Epithelial cell of prostate (primary cell): ENCODE results near the gene FMN2.

Experiments
- DNase-seq: peaks from one replicate; pipeline ENCODE4 v3.0.0-alpha.2; 2011; ENCODE audit warnings: low read depth, low spot score
- H3K27ac ChIP-seq: fragments of 450-650 bp; 2 replicates; pipeline ENCODE4 v1.5.1; 2017; ENCODE audit warnings: mild to moderate bottlenecking

The FMN2 gene

DNA sequence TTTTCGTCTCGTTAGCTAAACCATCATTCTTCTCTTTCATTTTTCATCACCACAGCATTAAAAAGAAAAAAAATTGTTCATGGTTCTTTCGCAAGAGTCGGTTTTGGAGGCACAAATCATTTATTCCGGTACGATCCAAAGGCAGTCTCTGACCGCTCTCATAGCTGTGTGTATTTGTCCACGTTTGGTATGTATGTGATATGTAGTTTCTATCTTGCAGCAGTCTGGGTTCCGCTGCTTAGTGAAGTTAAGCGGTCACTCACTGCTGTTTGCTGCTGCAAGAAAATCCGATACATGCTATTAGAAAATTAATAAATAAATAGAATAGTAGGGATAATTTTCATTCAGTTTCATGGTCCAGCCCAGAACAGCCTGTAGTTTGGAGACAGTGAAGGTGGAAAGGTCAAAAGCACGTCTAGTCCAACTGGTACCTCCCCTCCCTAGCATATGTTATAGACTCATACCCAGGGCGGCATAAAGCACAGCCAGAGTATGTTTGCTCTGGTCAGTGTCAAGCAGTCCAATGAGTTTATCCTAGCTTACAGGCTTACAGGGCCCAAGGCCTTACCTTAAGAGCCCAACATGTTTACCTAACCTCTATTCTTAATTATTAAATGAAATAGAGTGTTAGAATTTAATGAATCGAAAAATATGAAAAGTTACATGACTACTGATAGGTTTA is 2.5 kb downstream of the FMN2 start:
- H3K27ac ChIP-seq: no peak overlapping the region
- no peak for DNase-seq

DNA sequence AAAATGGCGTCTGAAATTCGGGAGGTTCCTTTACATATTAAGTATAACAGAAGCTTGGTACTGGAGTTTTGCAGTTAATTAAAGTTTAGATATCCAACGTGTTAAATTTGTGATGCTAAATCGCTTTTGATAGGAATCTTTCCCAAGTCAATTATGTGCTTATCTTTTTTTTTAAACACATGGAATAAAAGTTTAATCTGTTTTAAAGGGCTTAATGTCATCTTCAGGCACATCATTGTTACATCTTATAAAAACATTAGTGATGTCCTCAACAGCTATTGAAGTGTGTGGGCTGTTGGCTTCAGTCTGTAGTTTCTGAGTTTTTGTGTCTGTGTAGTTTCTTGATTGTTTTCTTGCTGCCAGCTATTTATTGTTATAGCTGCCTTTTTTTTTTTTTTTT is 5.3 kb downstream of the FMN2 start:
- no peak overlapping the region for H3K27ac ChIP-seq

DNA sequence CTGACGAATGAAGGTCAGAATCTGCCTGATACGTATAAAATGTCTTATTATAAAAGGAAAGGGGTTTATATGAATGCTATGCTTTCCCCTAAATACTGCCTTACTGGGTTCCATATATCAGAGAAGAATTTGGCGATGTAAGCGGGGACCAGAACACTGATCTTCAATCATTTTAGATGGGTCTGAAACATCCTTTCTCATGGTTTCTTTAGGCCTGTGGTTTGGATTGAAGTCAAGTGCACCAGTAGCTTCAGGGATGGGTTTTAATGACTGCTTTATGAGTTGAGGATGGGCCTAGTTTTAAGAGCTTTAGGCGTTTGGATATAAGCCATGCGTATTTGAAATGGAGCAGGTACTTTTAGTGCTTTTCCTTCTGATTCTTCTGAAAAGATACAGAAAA is 6.9 kb downstream of the FMN2 start:
- no peak for DNase-seq
- no peak overlapping the region for H3K27ac ChIP-seq

More for the DNA sequence above, 5.3 kb downstream of the FMN2 start:
- no peak for DNase-seq

DNA sequence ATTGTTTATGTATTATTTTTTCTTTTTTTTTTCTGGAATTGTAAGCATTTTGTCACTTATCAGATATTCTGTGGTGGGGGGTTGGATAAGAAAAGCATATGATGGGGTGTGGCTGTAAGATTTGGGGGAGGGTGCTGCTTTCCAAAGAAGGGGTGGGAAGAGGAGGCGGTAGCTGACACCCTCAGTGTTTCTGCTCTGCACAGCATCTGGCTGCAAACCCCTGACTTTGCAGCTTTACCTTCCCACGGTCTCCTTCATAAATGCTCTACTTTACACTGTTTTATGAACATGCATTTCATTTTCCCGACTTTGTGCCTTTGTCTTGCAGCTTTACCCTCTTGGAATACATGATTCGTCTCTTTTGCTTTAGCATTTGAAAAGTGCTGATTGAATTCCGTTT is 7.6 kb downstream of the FMN2 start:
- no peak for DNase-seq
- H3K27ac ChIP-seq: no peak overlapping the region

DNA sequence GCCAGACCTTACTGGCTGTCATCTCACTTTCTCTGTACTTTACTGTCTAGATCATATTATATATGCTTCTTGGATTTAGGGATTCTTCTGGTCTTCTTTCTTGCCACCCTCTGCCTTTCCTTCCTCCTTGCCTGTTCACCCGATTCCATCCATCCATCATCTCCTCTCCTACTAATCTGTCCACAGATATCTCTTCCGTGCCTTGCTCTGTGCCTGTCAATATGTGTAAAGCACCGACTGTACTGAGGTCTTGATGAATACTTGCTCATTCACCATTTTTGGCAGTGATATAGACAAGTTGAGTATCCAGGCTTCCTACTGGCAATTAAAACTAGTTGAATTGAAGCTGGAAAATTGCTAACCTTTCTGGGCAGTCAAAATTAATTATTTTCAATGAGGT is 8.1 kb downstream of the FMN2 start:
- DNase-seq: no peak

GRCh38 chr1:240100371-240100934 is 8.8 kb downstream of the FMN2 start:
- no peak for DNase-seq
- H3K27ac ChIP-seq: no peak overlapping the region

More for the DNA sequence above, 8.1 kb downstream of the FMN2 start:
- no peak overlapping the region for H3K27ac ChIP-seq

DNA sequence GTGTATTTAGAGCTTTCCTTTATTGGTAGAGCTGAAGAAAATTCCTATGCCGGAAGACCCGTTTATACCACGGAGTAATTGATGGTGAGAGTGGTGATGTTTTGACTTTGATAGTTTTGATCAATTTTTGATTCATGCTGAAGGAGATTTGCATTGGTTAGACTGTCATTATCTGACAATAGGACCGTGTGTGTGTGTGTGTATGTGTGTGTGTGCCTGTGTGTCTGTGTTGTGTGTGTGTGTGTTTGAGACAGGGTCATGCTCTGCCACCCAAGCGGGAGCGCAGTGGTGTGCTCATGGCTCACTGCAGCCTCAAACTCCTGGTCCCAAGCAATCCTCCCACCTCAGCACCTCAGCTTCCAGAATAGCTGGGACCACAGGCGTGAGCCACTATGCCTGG is 9.6 kb downstream of the FMN2 start:
- DNase-seq: no peak
- H3K27ac ChIP-seq: no peak overlapping the region

- DNase-seq: no peak
- H3K27ac ChIP-seq: no peak overlapping the region
Observed at GRCh38 chr1:240101737-240102136, 10.1 kb downstream of the FMN2 start.

GRCh38 chr1:240104672-240105071 is 13.0 kb downstream of the FMN2 start:
- no peak for DNase-seq
- no peak overlapping the region for H3K27ac ChIP-seq

DNA sequence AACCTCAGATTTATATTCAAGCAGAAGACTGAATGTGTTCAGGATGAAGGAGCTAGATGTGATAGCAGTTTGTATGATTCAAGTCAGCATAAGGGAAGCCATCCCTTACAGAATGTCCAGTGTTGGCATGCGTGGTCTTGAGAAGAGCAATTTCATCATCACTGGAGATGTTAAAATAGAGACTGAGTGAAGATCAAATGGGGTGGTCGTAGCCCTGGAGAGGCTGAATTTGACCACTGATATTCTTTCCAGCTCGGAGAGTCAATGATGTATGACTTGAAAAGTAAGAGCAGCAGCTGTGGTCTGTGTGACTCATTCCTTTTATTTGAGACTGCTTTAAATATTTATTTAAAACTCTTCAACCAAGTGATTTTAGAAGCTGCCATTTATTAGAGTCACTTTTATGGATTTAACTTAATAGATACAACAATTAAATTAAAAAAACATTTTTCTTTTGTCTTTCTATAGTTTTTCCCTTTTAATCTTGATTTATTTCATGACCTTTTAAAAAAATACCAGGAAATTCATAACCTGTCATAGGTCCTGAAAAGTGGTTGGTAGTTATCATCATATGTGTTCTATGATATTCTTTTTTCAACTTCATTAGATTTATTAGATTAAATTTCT is 15.5 kb downstream of the FMN2 start:
- DNase-seq: no peak

DNA sequence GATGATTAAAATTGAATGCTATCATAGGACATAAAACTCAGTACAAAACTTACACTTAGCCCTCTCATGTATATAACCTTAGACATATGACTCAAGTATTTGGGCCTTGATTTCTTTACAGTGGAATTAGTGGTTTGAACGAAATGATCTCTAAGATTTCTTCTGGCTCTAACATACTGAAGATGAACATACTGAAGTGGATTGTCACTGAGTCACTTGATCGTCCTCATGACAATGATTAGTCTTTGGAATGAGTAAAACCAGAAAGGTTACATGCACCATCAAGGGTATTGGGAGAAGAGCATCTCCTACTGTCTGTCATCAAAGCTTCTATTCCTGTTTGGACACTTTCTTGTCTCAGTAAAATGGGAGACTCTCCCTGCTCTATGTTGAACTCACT is 17.4 kb downstream of the FMN2 start:
- no peak for DNase-seq
- H3K27ac ChIP-seq: no peak overlapping the region

More for the DNA sequence above, 15.5 kb downstream of the FMN2 start:
- no peak overlapping the region for H3K27ac ChIP-seq

DNA sequence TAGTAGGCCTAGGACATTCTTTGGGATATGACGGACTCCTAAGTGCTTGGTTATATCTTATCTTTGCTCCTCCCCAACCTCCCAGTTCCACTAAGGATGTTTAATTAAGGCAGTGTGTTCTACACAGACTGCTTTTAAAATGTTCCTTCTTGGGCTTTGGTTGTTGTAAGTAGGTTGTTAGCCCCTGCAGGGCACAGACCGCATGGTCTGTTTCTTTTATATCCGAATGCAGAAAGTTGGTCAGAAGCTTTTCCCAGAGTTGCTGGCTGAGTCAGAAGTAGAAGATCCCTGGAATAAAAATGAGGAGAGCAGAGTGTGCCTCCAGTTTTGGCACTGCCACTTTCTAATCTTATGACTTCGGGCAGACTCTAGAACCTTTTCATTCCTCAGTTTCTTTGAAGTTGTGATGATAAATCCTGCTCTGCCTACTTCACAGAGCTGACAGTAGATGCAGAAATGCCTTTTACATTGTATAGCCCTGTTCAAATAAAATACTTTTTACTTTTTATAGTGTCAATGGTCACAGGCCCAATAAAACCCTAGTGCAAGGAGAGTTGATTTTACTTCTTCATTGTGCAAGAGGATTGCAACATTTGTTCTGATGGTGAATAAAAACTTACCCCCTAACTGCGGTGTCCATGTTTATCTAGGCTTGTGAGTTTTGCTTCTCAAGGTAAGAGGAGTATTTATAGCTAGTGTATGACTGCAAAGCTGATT is 18.4 kb downstream of the FMN2 start:
- DNase-seq: no peak
- no peak overlapping the region for H3K27ac ChIP-seq

- DNase-seq: no peak
- no peak overlapping the region for H3K27ac ChIP-seq
Observed at GRCh38 chr1:240111558-240111957, 19.9 kb downstream of the FMN2 start.

GRCh38 chr1:240114222-240114621 is 22.5 kb downstream of the FMN2 start:
- DNase-seq: no peak
- H3K27ac ChIP-seq: no peak overlapping the region

DNA sequence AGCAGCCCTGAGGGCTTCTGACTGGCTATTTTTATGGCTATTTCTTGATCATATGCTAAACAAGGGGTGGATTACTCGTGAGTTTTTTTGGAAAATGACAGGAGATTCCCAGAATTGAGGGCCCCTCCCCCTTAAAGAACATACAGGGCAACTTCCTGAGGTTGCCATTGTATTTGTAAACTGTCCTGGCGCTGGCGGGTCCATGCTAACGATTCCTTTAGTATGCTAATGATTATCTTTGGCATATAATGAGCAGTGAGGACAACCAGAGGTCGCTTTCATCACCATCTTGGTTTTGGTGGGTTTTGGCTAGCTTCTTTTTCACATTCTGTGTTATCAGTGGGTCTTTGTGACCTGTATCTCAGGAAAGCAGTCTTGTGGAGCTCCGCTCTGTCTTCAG is 24.1 kb downstream of the FMN2 start:
- no peak for DNase-seq
- no peak overlapping the region for H3K27ac ChIP-seq

DNA sequence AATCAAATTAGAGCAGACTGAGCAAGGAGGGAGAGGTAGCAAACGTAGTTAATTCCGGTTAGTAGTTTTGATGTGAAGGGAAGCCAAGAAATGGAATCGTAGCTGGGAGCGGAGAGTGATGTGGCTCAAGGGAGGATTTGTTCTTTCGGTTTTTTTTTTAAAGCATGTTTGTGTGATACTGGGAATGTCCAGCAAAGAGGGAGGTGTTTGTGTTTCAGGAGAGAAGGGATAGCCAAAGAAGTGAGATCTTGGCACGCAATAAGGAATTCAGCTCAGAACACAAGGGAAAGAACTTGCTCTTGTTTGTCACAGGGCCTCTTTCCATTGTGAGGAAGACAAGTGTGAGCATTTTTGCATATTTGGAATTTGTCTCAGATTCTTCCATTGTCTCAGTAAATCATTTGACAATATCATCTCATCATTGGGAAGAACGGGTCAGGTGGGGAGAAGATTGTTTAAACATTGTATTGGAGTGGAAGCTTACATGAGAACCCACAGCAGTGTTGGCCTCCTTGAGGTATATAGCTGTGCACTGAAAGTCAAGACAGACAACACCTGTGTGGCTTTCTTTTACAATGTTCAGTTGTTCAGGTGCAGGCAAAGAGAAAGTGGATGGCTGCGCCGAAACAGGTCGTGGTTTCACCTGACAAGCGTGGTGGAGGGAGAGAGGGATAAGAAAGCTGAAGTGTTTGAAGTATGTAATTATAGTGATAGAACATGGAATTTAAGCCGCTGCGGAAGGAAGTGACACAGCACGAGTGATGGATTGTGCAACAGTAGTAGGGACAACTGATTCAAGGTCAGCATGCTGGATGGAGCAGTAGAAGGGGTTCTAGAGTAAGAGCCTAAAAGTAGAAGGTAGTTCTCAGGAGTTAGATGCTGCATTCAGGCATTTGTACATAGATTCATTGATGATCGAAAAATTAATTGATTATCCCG is 25.4 kb downstream of the FMN2 start:
- H3K27ac ChIP-seq: no peak overlapping the region
- no peak for DNase-seq

DNA sequence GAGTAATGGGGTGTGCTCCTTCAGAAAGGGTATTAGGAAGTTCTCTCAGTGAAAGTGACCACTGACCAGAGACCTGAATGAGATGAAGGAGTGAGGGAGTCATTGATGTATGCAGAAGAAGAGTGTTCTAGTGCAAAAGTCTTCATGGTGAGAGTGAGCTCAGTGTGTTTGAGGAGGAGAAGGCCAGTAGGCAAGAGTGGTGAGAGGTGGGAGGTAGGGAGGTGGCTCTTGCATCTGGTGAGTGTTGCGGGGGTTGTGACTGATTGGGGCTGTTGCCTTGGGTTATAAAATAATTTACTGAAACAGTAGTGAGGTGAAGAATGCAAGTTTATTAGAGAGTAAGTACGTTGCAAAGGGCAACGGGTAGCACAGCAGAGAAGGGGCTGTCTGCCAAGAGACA is 26.2 kb downstream of the FMN2 start:
- no peak overlapping the region for H3K27ac ChIP-seq
- DNase-seq: no peak

GRCh38 chr1:240122639-240123613 is 31.2 kb downstream of the FMN2 start:
- H3K27ac ChIP-seq: no peak overlapping the region
- no peak for DNase-seq

DNA sequence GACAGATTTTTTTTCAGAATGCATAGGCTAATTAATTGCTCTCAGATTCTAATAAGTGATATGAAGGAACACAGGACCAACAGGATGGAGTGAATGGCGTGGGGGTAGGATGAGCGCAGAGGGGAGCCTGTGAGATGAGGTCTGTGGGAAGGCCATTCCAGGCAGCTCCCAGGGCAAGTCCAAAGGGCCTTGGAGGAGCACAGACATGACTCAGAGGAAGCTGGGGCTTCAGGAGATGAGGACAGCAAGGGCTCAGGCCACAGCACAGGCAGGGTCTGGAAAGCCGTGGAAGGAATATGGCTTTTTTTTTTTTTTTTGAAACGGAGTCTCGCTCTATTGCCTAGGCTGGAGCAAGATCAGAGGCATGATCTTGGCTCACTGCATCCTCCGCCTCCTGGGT is 35.1 kb downstream of the FMN2 start:
- no peak for DNase-seq
- H3K27ac ChIP-seq: no peak overlapping the region
